Measurements from ENCODE around the gene VPS52.

Gene VPS52

DNA sequence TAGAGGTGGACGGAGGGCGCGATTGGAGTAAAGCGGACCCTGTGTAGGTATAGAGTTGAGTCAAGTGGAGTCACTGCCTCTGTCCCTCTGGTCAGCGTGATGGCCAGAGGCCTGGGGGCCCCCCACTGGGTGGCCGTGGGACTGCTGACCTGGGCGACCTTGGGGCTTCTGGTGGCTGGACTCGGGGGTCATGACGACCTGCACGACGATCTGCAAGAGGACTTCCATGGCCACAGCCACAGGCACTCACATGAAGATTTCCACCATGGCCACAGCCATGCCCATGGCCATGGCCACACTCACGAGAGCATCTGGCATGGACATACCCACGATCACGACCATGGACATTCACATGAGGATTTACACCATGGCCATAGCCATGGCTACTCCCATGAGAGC, 70.5 kb downstream of the VPS52 start:
- peaks cover 86% of the 10 kb centered on the region for H3K4me1 Mint-ChIP-seq (ENCODE audit: low read depth)
- intact Hi-C loops (cut with micrococcal nuclease), result loop anchor here (2.0 kb wide), 1 partner anchor 48 kb away; no protein-coding TSS in a partner anchor
- peak overlapping the region; percentile 99 for H3K27ac Mint-ChIP-seq
- peak overlapping the region; percentile 98 for H3K4me3 Mint-ChIP-seq
- peaks cover 78% of the 10 kb centered on the region for H3K36me3 Mint-ChIP-seq (ENCODE audit: low read depth)
- peaks cover under 1% of the 10 kb centered on the region for H3K27me3 Mint-ChIP-seq
- no peaks in the 10 kb centered on the region for H3K9me3 Mint-ChIP-seq
